B cell (primary cell): ENCODE measurements around the gene OCA2.

Experiments
- EZH2 ChIP-seq: IDR thresholded peaks from 2 replicates; pipeline ENCODE4 v1.6.1; 2012; ENCODE audit warnings: borderline replicate concordance, low read depth, mild to moderate bottlenecking, moderate library complexity, low read length; ENCODE audit not compliant: insufficient read depth, poor library complexity, severe bottlenecking
- TF ChIP-seq, protein P1 (sequence below): fragments of 200-600 bp; IDR thresholded peaks from one replicate; pipeline ENCODE4 v1.8.0; 2022; ENCODE audit warnings: antibody characterized with exemption, mild to moderate bottlenecking

DNA sequence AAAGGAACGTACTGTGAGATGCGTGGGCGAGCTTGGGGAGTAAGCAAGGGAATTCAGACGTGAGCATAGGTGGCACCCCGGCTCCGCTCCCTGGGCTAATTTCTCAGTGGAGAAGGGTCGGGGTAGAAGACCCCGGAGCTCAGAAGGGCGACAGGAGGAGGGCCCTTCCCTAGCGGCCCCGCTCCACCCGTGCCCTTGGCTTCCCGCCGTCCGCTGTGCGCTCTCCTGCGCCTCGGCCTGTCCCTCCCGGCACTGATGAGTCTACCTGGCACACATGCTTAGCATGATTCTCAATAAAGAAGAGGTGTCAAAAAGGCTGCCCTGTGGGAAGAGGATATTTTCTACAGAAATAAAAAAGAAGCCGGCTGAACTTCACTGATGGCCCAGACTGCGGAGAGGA is 292.7 kb downstream of the OCA2 start:
- TF ChIP-seq, protein P1, sequence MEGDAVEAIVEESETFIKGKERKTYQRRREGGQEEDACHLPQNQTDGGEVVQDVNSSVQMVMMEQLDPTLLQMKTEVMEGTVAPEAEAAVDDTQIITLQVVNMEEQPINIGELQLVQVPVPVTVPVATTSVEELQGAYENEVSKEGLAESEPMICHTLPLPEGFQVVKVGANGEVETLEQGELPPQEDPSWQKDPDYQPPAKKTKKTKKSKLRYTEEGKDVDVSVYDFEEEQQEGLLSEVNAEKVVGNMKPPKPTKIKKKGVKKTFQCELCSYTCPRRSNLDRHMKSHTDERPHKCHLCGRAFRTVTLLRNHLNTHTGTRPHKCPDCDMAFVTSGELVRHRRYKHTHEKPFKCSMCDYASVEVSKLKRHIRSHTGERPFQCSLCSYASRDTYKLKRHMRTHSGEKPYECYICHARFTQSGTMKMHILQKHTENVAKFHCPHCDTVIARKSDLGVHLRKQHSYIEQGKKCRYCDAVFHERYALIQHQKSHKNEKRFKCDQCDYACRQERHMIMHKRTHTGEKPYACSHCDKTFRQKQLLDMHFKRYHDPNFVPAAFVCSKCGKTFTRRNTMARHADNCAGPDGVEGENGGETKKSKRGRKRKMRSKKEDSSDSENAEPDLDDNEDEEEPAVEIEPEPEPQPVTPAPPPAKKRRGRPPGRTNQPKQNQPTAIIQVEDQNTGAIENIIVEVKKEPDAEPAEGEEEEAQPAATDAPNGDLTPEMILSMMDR, result no peak
- TF ChIP-seq EZH2, result no peak
